Posterior vena cava (tissue), 2 donors: ENCODE measurements around the gene RDH12. TPM values are rescaled to one million over a fixed set of nuclear protein-coding genes. Genes with fewer than 3 reads are reported as not detected.
A peak's percentile ranks its signal among the peaks of the same experiment; 100 is the strongest.
"Not testable (repeated sequence)": the region's sequence is repeated elsewhere in the genome, so short reads cannot be mapped to it uniquely, and the experiment has no call there.

Source experiments
- DNase-seq: peaks from one replicate; pipeline ENCODE4 v3.0.0-alpha.2; 2020; ENCODE audit warnings: low spot score
- intact Hi-C, 2 donors: fragments of 100-400 bp; cut with DNase I; formaldehyde crosslinking; loops; one replicate each; pipeline versions ENCODE4 v1.14.1 to v1.14.2; 2022 to 2023
- long read RNA-seq, 2 donors: library from polyadenylated mRNA; unstranded; transcript quantifications; one replicate each; pipeline ENCODE4 v2.0.0, GENCODE V29; 2020 to 2021
- total RNA-seq, 2 donors: library from RNA; stranded (reverse); fragmentation: NEBNext Ultra II Directional; extraction: Animal tissue kit (Norgen Biotek cat#: 25700); gene quantifications; one replicate each; pipeline ENCODE4 v1.2.1, GENCODE V29; 2021
- donor health status: DM: yes; HTN: yes; CAD: no.
- donor health status: DM: yes; HTN: yes; CAD: no.

The RDH12 gene
- under 1 TPM in 1 of 2 donors, not detected in 1; 0.23 TPM for total RNA-seq
- long read RNA-seq, donor 1: 0 reads
- long read RNA-seq, donor 2: 0 reads

GRCh38 chr14:67701492-67701891, at the start of gene RDH12:
Gene RDH12, plus strand, starts transcription at chr14:67701886. Its CDS starts 20,757 bp downstream, at chr14:67722643.
- not testable (repeated sequence) for DNase-seq
- intact Hi-C loops: loop anchor here in 1 of 2 donors (10.0 kb wide), 1 partner anchor 117 kb away; no protein-coding TSS in a partner anchor

GRCh38 chr14:67652189-67652588, 49.5 kb upstream of the RDH12 start:
- no peak for DNase-seq
- intact Hi-C loops: no loop called here

GRCh38 chr14:67653651-67654280, 47.9 kb upstream of the RDH12 start:
- no peak for DNase-seq
- intact Hi-C loops: no loop called here

GRCh38 chr14:67663633-67664032, 38.1 kb upstream of the RDH12 start:
- DNase-seq: no peak
- intact Hi-C loops: no loop called here

- intact Hi-C loops: loop anchor here in 1 of 2 donors (5.0 kb wide), 1 partner anchor 44 kb away; no protein-coding TSS in a partner anchor
- DNase-seq: no peak
These were observed 35.8 kb upstream of the RDH12 start for GRCh38 chr14:67665868-67666267.

GRCh38 chr14:67666750-67667449, 34.8 kb upstream of the RDH12 start:
- no peak for DNase-seq
- intact Hi-C loops: loop anchor here in 1 of 2 donors (5.0 kb wide), 1 partner anchor 45 kb away; no protein-coding TSS in a partner anchor

GRCh38 chr14:67668559-67668958, 33.1 kb upstream of the RDH12 start:
- intact Hi-C loops: loop anchor here in 1 of 2 donors (5.0 kb wide), 1 partner anchor 46 kb away; no protein-coding TSS in a partner anchor
- no peak for DNase-seq

GRCh38 chr14:67673451-67673850, 28.2 kb upstream of the RDH12 start:
- no peak for DNase-seq
- intact Hi-C loops: no loop called here

- DNase-seq: peak; percentile 89
- intact Hi-C loops: no loop called here
These were observed 27.6 kb upstream of the RDH12 start for GRCh38 chr14:67674139-67674479.

- DNase-seq: peak; percentile 94
- intact Hi-C loops: no loop called here
These were observed 27.0 kb upstream of the RDH12 start, which contains the start of gene VTI1B for GRCh38 chr14:67674480-67675218. Gene VTI1B, minus strand, starts transcription at chr14:67674632. Its CDS starts 143 bp downstream, at chr14:67674489.

GRCh38 chr14:67675219-67675582, 26.5 kb upstream of the RDH12 start:
- DNase-seq: no peak
- intact Hi-C loops: no loop called here

- no peak for DNase-seq
- intact Hi-C loops: no loop called here
These were observed 22.7 kb upstream of the RDH12 start for GRCh38 chr14:67679006-67679405.

GRCh38 chr14:67680121-67680602, 21.5 kb upstream of the RDH12 start:
- intact Hi-C loops: no loop called here
- no peak for DNase-seq

GRCh38 chr14:67680941-67681340, 20.7 kb upstream of the RDH12 start:
- intact Hi-C loops: no loop called here
- no peak for DNase-seq

GRCh38 chr14:67683842-67684241, 17.8 kb upstream of the RDH12 start:
- no peak for DNase-seq
- intact Hi-C loops: no loop called here

- intact Hi-C loops: no loop called here
- no peak for DNase-seq
These were observed 11.7 kb upstream of the RDH12 start for GRCh38 chr14:67690011-67690410.

GRCh38 chr14:67694791-67695393, 6.8 kb upstream of the RDH12 start:
- intact Hi-C loops: no loop called here
- DNase-seq: peak; percentile 83

GRCh38 chr14:67695394-67695949, 6.2 kb upstream of the RDH12 start, which contains the start of gene RDH11:
Gene RDH11, minus strand, starts transcription at chr14:67695764. Its CDS starts 61 bp downstream, at chr14:67695703.
- peak; percentile 94 for DNase-seq
- intact Hi-C loops: no loop called here

- intact Hi-C loops: no loop called here
- no peak for DNase-seq
These were observed 4.7 kb upstream of the RDH12 start for GRCh38 chr14:67697006-67697405.
